NCI-H460 (cell line): ENCODE results near the gene CXCL8. TPM values are rescaled to one million over a fixed set of nuclear protein-coding genes. Genes with fewer than 3 reads are reported as not detected.

Experiments
- DNase-seq: peaks from one replicate; pipeline ENCODE4 v3.0.0-alpha.2; 2016; ENCODE audit warnings: low read depth; ENCODE audit errors: extremely low read depth
- total RNA-seq: library from RNA; depleted of rRNA; stranded (reverse); fragments of >200 nt; shearing (Covaris generic); gene quantifications from 2 replicates; pipeline ENCODE4 v1.2.3, GENCODE V29; 2014; rRNA removed

The CXCL8 gene
- total RNA-seq, 1 experiment from 2014 or later, result 1,552 TPM

- no peak for DNase-seq
Observed at GRCh38 chr4:73788411-73788810, 48.0 kb downstream of the CXCL8 start.

Other genes with a start within 250 kb of the CXCL8 start
- 0.07 and 0.29 TPM in 2 replicates for gene RASSF6, start 120.1 kb upstream of the CXCL8 start, total RNA-seq
- not detected in 2 replicates for gene CXCL6, start 96.1 kb downstream of the CXCL8 start, total RNA-seq
- gene PF4V1, start 112.7 kb downstream of the CXCL8 start, total RNA-seq, result 0.27 TPM in 1 of 2 replicates, not detected in the other
- 507 and 527 TPM in 2 replicates for gene CXCL1, start 128.8 kb downstream of the CXCL8 start, total RNA-seq
- not detected in 2 replicates for gene PF4, start 241.5 kb downstream of the CXCL8 start, total RNA-seq
- gene PPBP, start 247.6 kb downstream of the CXCL8 start, total RNA-seq, result not detected in 2 replicates